Dermis blood vessel endothelial cell (primary cell): ENCODE data around the gene GOT1. TPM values are rescaled to one million over a fixed set of nuclear protein-coding genes. Genes with fewer than 3 reads are reported as not detected.

Experiments used
- DNase-seq: peaks from one replicate; pipeline ENCODE4 v3.0.0; 2010
- total RNA-seq: library from RNA; depleted of rRNA; stranded (reverse); fragments of >200 nt; gene quantifications from 2 replicates; pipeline ENCODE4 v1.2.3, GENCODE V29; 2014

GOT1 gene
- total RNA-seq, 1 donor from 2014 or later, result 20.8 TPM

DNA sequence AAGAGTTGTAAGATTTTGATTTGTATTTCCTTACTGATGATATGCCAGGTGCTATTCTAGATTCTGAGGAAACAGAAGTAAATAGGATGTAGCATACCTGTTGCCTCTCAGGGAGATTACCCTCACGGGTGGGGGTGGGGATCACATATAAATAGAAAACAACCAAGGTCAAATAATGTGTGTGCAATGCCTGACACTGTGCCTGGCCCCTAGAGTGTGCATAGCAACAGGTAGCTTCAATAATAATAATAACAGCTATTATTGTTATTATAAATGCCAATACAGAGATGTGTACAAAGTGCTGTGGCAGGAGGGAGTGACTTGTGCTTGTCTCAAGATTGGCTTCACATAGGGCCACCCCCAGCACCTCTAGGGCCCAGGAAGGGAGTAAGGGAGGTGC is 77.2 kb downstream of the GOT1 start:
- DNase-seq, result no peak

DNA sequence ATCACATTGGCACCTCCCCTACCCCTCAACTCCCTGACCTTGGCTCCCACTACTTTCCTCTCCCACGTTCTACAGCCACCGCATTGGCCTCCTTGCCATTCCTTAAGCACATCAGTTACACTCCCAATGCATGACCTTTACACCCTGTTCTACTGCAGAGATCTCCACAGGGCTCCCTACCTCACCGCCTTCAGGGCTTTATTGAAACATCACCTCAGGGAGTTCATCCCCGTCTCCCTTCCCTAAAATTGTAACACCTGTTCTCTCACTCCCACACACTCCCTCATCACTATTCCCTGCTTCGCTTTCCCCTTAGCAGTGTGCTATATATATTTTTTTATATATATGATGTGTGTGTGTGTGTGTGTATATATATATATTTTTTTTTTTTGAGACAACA is 82.8 kb downstream of the GOT1 start:
- no peak for DNase-seq

Other genes with a start within 250 kb of the GOT1 start
- gene HPSE2, start 194.8 kb downstream of the GOT1 start, total RNA-seq, result 0.05 TPM in 1 of 2 replicates, not detected in the other
- gene CNNM1, start 101.3 kb downstream of the GOT1 start, total RNA-seq, result not detected in 2 replicates
- not detected in 2 replicates for gene NKX2-3, start 102.3 kb upstream of the GOT1 start, total RNA-seq
- 6.9 and 15.1 TPM in 2 replicates for gene SLC25A28, start 189.8 kb upstream of the GOT1 start, total RNA-seq
- 23.0 and 25.2 TPM in 2 replicates for gene ENTPD7, start 228.9 kb upstream of the GOT1 start, total RNA-seq